ENCODE results near the gene PDCD1LG2.

GRCh38 chr9:5512658-5513452 is 2.5 kb downstream of the PDCD1LG2 start:
- TF ChIP-seq GATA2 (IDR thresholded peaks at IDR 0.05; ENCODE audit: low read depth, low read length) (no peak), GATA3 (IDR thresholded peaks at IDR 0.05; ENCODE audit: low read depth, low read length) (no peak)

All from SH-SY5Y (cell line).